Retinal pigment epithelial cell (primary cell): ENCODE results near the gene CDH15.

Experiments
- DNase-seq: peaks from one replicate; pipeline ENCODE4 v3.0.0-alpha.2; 2010; ENCODE audit warnings: low read depth
- H3K4me3 ChIP-seq: 2 replicates; pipeline ENCODE4 v1.5.1; 2011; ENCODE audit warnings: mild to moderate bottlenecking, low read length, control low read depth, moderate library complexity
- TF ChIP-seq, protein P1 (sequence below): conservative IDR thresholded peaks from 2 replicates; pipeline ENCODE4 v1.5.1; 2011; ENCODE audit warnings: low read depth, low read length, control low read depth, inconsistent platforms

CDH15 gene

GRCh38 chr16:89201439-89202377 lies 30.2 kb downstream of the CDH15 start:
- DNase-seq: no peak
- TF ChIP-seq, protein P1, sequence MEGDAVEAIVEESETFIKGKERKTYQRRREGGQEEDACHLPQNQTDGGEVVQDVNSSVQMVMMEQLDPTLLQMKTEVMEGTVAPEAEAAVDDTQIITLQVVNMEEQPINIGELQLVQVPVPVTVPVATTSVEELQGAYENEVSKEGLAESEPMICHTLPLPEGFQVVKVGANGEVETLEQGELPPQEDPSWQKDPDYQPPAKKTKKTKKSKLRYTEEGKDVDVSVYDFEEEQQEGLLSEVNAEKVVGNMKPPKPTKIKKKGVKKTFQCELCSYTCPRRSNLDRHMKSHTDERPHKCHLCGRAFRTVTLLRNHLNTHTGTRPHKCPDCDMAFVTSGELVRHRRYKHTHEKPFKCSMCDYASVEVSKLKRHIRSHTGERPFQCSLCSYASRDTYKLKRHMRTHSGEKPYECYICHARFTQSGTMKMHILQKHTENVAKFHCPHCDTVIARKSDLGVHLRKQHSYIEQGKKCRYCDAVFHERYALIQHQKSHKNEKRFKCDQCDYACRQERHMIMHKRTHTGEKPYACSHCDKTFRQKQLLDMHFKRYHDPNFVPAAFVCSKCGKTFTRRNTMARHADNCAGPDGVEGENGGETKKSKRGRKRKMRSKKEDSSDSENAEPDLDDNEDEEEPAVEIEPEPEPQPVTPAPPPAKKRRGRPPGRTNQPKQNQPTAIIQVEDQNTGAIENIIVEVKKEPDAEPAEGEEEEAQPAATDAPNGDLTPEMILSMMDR: no peak
- peak overlapping the region; percentile 17 for H3K4me3 ChIP-seq

DNA sequence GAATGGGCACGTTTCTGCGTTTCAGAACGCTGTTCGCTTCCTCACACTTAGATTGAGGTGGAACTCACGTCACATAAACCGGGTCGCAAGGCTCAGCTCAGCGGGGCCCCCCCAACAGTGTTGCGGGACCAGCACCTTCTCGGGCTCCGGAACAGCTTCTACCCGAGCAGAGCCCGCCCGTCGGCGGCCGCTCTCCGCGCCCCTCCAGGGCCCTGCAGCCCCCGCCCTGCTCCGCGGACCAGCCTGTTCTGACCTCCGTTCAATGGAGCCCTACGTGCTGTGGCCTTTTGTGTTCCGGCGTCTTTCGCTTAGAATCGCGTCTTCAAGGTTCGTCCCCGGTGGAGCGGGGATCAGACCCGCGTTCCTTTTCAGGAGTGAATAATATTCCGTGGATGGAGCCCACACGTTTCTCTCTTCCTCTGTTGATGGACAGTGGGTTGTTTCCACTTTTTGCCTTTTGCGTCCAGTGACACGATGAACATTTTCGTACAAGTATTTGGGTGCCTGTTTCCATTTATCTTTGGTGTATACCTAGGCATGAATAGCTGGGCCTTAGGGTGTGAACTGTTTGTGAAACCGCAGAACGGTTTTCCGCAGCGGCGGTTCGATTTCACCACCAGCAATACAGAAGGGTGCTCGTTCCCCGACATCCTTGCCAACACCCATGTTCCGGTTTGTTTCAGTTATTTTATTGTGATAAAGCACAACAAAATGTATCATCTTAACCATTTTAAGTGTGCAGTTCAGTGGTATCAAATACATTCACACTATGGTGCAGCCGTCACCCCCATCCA lies 31.1 kb downstream of the CDH15 start:
- TF ChIP-seq, protein P1: no peak
- no peak overlapping the region for H3K4me3 ChIP-seq
- no peak for DNase-seq

- TF ChIP-seq, protein P1: no peak
- no peak for DNase-seq
- H3K4me3 ChIP-seq: no peak overlapping the region
These were observed 36.4 kb downstream of the CDH15 start for GRCh38 chr16:89207993-89208392.

GRCh38 chr16:89209522-89210044 lies 38.0 kb downstream of the CDH15 start:
- DNase-seq: no peak
- TF ChIP-seq, protein P1: no peak
- no peak overlapping the region for H3K4me3 ChIP-seq

- H3K4me3 ChIP-seq: no peak overlapping the region
- no peak for DNase-seq
- TF ChIP-seq, protein P1: no peak
These were observed 38.8 kb downstream of the CDH15 start for GRCh38 chr16:89210165-89210903.

DNA sequence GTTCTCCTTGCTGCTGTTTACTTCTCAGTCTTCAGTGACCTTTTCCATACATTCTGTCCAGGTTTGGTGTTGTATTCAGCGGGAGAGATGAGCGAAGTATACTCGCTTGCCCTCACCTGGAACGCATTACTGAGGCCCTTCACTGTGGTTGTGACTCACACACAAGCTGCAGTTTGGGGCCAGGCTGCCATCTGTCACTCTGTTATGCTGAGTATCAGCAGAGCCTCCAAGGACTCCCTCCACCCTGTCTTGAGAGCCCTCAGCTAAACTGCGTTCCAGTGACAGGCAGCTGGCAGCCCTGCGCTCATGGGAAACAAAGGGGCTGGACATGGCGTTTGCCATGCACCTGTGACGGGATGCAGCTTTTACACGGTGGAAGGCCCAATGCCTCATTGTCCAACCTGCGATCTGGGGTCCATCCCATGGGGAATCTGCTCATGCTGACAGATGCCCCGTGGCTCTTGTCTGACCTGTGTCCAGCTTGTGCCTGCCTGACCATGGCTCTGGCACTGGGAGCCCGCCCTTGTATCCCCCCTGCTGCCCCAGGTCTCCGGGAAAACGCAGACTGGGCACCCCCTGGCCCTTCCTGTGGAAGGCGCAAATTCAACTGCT lies 39.5 kb downstream of the CDH15 start:
- TF ChIP-seq, protein P1: no peak
- no peak for DNase-seq

More for the DNA sequence above, 39.5 kb downstream of the CDH15 start:
- no peak overlapping the region for H3K4me3 ChIP-seq
